Myocyte (in vitro differentiated cells): ENCODE results near the gene DNAH5. TPM values are rescaled to one million over a fixed set of nuclear protein-coding genes. Genes with fewer than 3 reads are reported as not detected.

Experiments
- DNase-seq: peaks from one replicate; pipeline ENCODE4 v3.0.0-alpha.2; 2012; ENCODE audit warnings: low read depth
- total RNA-seq: library from RNA; depleted of rRNA; stranded (reverse); fragments of >200 nt; gene quantifications from 2 replicates; pipeline ENCODE4 v1.2.3, GENCODE V29; 2014

The DNAH5 gene
- total RNA-seq, 1 donor from 2014 or later: 1.5 TPM

DNA sequence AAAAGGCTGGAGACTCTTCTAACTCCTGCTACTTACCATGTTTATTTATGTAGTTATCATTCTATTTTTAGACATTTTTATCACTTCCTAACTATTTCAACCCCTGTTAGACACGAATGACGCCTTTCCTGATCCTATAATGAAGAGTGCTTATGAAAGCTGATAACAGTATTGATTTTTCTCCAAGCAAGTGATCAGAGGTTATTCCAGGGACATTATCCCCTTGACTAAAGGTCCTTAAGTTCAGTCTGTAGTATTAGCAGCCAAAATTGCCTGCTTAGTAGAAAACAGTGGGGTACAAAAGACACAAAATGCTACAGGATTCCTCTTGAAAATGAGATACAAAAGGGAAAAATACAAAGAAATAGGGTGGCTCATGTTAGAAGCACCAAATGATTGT is 235.6 kb downstream of the DNAH5 start:
- peak; percentile 13 for DNase-seq

DNA sequence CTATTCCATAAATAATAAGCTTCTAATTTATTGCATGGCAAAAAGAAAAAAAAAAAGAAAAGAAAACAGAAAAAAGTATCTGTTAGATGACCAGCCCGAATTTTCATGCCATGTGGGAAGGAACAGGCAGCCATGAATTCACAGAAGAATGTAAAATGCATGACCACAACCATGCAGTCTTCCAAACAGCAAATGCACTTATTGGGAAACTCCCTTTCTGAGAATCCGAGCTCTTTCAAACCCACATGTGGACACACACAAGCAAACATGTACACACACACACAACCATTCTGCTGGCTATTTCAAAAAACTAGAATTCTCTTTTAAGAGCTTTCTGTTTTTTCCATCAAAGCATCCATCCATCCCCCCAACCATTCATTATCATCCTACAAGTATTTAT is 236.1 kb downstream of the DNAH5 start:
- DNase-seq: peak; percentile 34

DNA sequence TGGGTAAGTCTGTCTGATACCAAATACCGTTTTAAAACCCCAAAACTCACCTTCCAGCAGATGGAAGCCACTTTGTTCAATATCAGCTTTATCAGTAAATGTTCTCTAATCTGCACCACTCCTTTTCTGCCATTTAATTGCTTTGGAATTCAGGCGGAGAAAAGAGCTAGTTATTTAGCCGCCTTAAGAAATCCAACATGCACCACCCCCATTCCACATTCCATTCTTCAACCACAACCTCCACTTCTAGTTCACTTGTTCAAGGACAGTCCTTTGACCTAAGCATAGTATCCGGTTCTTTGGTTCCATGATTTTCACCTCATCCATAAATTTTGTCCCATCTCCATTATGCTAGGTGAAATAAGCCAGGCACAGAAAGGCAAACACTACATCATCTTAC is 240.1 kb downstream of the DNAH5 start:
- no peak for DNase-seq

DNA sequence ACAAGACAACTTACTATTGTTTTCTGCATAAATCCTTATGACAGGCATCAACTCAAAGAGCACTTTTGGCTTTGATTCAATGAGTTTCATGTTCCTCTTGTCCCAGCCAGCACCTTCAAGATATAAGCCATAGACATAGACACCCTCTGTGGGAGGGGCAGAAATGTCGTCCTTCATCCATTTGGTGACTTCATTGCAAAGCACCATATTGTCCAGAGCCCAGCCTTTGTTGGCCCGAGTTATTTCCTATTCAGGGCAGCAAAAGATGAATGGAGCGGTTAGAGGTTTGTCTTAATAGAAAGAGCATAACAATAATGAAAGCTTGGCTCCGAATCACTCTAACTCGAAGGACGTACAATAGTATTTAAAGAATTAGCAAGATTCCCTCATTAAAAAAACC is 243.9 kb downstream of the DNAH5 start:
- DNase-seq: no peak

DNA sequence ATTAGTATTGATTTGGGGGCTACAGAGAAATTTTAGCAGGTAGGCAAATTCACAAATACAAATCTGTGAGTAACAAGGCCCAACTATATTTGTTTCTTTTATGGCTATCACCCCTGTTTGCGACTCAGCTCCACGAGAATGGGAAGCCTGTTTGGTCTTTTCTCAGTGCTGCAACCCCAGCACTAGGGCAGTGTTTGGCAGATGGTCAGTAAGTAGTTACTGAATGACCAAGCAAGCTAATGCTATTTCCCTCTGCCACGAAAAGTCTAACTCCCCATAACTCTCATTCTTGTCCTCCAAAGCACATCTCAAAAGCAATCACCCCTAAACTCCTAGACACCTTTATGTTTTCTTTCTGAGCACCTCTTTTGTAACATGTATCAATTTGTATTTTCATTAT is 245.6 kb downstream of the DNAH5 start:
- peak; percentile 3 for DNase-seq

DNA sequence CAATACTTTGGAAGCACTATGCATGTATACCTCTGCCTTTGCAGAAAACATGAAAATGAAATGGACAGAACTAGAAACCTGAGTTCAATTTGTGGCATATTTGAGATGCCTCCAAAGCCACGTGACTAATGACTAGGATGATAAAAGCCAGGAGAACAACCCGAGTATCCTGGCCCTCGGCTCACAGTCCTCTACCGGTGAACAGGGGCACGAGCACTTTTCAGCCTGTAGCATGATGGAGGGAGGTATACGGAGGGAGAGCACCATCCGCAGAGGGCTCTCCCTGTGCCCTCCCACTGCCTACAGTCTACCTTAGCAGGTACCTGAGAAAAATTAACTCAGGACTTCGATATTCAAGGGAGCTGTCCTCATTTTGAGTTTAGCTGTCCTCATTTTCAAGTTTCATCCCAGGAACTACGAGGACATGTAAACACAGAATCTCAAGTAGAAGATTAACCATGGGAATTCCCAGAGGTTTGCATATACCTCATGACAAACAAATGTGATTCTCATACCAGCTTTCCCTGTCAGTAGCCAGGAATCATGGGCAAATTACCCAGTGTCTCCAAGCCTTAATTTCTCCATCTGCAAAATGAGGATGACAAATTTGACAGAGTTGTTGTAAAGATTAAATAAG is 249.3 kb downstream of the DNAH5 start:
- DNase-seq: no peak

DNA sequence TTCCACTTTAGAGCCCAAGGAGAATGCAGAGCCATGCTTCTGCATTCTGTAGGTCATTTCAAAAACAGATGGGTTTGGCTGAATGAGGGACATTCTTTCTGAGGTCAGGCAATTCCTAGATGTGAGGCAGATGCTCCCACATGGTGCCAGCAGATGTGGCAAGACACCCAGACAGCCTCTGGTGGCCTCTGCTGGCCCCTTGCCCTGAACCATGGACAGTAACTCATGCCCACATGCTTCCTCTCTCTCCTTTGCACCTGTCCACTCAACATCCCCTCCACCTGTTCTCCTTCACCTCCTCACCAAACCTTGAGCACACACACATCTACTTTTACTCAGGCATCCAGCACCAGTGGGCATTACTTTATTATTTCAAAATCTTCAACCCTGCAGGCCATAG is 252.3 kb downstream of the DNAH5 start:
- DNase-seq: peak; percentile 82

DNA sequence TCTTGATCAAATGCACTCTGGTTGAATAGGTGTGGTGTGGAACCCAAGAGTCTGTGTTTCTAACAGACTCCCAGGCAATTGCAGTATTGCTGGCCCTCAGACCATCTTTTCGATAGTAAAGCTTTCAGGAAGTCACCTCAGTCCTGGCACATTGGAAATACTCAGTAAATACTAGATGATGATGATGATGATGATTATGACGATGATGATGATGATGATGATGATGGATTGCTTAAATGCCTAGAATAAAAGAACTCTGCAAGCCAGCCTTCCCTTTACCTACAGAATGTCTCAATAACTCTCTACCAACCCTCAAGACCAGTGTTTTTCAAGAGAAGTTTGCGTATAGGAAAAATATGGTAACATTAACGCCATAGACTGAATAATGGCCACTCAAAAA is 268.0 kb downstream of the DNAH5 start:
- no peak for DNase-seq

DNA sequence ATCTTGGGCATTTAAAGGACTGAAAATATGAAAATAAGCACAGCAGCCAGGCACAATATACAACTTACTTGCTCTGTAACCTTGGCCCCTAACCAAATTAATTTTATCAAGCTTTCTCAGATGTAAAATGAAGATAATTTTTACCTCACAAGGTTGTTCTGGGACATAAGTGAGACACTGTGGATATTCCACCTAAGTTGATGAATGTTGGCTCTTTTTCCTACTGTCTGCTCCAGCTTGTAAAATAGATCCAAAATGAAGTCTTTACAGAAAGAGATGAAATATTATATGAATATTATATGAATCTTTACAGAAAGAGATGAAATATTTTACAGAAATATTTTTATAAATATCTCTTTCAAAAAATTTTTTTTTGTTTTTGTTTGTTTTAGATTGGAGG is 270.1 kb downstream of the DNAH5 start:
- DNase-seq: no peak

DNA sequence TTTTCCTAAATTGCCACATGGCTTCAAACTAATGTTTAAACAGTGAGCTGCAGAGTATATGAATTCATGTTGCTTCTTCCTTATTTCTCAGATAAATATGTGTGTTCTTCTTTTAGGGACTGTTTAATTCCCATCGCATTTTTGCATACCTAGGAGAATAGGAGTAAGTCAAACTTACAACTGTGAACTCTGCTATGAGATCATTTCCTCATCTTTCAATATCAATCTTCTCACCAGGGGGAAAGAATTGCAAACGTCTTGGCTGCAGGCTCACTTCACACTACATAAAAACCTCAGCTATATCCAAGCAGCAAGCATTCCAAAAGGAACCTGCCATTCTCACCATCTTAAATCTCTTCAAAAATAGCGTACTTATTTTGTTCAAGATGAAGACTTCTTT is 271.0 kb downstream of the DNAH5 start:
- DNase-seq: no peak

DNA sequence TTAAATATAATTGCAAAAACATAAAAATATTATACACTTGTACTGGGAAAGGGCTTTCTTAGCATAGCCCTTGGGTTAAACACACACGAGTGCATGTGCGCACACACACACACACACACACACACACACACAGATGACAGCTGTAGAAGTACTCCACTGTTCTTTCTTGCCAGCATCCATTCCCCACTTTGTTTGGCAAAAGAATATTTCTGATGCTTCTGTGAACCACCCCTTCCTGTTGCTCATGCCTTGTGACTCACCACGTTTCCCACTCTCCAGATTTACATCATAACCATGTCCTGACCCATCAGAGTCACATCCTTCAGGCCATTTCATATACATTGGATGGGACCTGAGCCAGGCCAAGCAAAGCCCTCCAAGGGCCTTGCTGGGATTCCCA is 280.1 kb downstream of the DNAH5 start:
- DNase-seq: peak; percentile 74

DNA sequence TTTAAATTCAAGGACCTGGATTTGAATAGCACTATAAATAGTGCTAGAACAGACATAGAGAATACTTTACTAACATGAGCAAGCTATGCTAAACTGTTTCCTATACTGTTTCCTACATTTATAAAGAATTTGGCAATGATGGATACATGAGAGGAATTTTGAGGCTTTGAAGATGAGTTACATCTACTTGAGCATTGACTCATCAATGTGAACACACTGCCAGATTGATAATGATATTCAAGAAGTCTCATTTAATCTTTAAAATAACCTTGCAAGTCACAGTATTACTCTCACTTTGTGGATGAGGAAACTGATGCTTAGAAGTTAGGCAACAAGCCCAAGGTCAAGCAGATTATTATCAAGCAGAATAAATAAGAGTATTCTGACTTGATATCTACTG is 281.9 kb downstream of the DNAH5 start:
- DNase-seq: no peak

DNA sequence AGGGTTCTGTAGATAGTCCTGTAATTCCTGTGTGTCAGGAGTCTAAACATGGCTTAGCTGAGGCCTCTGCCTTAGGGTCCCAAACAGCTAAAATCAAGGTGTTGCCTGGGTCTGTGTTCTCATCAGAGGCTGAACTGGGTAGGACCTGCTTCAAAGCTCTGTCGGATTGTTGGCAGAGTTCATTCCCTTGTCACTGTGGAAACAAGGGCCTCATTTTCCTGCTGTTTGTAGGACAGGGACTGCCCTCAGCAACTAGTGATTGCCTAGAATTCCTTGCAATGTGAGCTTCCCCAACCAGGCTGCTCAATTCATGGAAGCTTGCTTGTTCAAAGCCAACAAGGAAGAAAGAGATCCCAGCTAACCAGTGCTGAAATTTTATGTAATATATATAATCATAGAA is 283.2 kb downstream of the DNAH5 start:
- DNase-seq: no peak

DNA sequence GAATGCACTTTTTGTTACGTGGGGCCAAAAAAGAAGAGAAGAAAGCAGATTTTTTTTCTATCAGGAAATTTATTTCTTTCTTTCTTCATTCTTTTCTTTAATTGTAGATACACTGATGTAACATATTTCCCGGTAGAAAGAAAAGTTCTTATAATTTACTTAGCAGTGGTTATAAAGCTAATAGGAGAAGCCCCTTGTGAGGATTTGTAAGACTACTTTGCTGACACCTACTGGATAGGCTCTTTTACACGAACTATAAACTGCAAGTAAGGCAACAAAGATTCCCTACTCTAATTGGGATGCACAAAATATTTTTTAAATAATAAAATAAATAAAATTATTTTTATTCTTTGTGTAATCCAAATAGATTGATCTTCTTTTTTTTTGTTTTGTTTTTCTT is 284.4 kb downstream of the DNAH5 start:
- peak; percentile 58 for DNase-seq

DNA sequence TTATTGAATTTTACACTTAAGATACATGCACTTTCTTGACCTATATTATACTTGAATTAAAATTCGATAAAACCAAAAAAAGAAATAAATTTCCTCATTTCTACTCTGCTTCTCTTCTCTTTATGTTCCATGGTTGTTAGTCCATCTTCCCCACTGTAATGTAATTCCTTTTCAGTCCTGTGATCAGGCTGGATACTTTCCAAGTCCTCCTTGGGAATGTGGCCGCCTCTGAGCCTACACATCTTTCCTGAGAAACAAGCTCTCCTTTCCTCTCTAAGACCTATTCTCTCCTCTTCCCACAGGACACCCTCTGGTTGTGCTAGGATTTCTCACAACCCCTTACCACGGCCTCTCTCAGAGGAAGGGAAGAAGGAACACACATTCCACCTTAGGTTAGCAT is 285.1 kb downstream of the DNAH5 start:
- DNase-seq: peak; percentile 12

DNA sequence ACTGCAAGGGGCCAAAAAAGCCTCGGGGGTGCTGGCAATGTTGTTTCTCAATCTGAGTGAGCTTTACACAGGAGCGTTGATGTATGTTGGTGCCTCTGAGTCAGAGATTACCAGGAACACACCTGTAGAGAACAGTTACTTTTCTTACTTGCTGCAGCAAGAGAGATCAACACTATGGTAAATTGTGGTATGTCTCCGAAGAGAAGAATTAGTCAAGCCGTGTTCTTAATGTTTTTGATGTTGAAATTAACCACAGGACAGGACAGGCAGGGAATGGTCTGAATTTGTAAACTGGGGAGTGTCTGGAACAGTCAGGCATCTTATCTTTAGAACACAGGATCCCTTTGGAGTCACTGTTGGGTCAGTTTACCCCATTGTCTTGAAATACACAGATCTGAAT is 285.7 kb downstream of the DNAH5 start:
- no peak for DNase-seq

DNA sequence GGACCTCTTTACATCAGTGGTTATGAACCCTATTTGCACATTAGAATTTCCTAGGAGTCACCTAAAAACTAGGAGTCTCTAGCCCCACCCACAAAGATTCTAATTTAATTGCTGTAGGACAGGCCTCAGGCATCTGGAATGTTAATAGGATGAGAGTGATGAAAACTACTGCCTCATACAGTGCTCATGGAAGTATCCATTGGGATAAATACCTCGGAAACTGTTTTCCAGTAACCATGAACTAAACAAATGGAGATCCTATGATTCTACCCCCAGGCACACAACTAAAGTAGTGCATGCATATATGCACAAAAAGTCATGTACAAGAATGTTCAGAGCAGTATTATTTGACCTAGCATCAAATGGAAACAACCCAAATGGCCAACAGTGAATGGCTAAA is 286.3 kb downstream of the DNAH5 start:
- DNase-seq: no peak

DNA sequence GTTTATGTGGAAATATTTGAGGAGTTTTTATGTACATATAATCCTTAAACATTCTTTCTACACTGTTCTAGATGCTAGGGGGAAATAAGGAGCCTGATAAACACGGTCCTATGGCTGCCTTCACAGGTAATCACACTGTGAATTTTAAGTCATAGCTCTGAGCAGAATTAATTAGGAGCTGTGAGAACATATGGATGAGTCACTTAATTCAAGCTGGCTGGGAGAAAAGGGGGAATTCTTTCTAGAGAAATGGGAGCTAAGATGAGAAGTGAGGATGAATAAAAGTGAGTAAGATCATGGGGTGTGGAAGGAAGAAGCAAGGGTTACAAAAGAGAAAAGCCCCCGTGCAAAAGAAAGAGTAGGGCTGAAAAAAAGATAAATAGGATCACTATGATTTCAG is 290.8 kb downstream of the DNAH5 start:
- no peak for DNase-seq

DNA sequence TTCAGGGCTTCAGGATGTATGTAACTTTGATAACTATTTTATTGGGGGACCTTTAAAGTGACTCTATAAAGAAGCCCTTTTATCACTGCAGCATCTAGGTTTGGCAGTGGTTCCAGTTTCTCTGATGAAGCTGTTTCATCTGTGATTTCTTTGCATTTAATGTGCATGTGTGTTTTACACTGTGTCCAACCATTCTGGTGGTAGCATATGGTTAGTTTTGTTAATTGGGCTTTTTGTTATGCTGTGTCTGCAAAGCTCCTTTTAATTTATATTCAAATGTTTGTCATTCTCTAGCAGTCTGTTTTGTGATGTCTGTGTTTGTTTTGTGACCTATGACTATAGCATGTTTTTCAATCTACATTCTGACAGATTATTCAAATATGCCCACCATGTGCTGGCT is 294.8 kb downstream of the DNAH5 start:
- no peak for DNase-seq

DNA sequence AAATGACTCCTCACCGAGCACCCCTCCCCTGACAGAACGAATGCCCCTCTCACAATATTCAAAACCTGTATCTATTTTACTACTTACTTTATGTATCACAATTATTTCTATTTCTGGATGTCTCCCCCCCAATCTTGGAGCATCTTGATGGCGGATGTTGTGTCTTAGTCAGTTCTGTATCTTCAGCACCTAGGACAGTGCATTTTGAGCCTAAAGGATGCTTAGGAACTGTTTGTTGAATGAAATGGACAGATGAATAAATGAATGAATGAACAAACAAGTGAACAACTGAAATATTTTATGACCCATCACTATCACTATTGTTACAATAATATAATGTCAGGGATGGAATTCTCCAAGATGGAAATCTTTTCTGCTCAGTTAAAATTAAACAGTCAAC is 295.7 kb downstream of the DNAH5 start:
- DNase-seq: peak; percentile 38

DNA sequence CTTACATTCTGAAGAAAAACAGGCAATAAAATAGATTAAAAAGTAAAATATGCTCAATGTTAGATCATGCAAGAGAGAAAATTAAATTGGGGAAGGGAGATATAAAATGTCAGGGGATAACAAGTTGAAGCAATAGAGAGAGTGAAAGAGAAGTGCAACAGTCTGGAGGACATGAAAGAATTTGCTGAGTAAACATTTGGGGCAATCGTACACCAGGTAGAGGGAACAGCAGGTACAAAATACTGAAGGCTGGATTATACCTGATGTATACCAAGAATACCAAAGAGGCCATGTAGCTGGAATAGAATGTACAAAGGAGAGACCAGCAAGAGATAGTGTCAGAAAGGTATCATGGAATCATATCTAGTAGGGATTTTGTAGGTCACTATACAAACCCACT is 300.8 kb downstream of the DNAH5 start:
- no peak for DNase-seq

DNA sequence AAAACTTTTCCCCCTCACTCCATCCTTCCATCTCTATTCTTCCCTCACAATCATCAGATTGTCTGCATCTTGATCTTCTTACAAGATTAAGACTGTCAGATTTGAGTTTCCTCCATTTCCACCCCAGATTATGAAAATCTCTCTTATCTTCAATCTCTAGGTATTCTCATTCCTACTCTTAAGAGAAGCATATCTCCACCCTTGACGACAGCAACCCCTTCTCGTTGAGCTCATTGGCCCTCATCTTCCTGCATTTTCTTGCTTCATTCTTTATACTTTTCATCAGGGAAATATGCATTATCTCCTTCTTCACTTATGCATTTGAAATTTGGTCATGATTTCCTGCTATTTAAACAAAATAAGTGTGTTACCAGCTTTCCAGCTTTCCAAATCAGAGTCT is 301.3 kb downstream of the DNAH5 start:
- no peak for DNase-seq
